ENCODE measurements around the gene RAB6B.

- TF ChIP-seq, protein P1, sequence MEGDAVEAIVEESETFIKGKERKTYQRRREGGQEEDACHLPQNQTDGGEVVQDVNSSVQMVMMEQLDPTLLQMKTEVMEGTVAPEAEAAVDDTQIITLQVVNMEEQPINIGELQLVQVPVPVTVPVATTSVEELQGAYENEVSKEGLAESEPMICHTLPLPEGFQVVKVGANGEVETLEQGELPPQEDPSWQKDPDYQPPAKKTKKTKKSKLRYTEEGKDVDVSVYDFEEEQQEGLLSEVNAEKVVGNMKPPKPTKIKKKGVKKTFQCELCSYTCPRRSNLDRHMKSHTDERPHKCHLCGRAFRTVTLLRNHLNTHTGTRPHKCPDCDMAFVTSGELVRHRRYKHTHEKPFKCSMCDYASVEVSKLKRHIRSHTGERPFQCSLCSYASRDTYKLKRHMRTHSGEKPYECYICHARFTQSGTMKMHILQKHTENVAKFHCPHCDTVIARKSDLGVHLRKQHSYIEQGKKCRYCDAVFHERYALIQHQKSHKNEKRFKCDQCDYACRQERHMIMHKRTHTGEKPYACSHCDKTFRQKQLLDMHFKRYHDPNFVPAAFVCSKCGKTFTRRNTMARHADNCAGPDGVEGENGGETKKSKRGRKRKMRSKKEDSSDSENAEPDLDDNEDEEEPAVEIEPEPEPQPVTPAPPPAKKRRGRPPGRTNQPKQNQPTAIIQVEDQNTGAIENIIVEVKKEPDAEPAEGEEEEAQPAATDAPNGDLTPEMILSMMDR (IDR thresholded peaks at IDR 0.05; ENCODE audit: poor library complexity): no peak
- TF ChIP-seq EZH2 (IDR thresholded peaks at IDR 0.05; ENCODE audit: borderline replicate concordance): no peak
These were observed 18.5 kb downstream of the RAB6B start for GRCh38 chr3:133877221-133877620.
